Ureter (tissue), 1 donor: ENCODE data around the gene DEPDC5. TPM values are rescaled to one million over a fixed set of nuclear protein-coding genes. Genes with fewer than 3 reads are reported as not detected.

Experiments used
- DNase-seq: peaks from one replicate; pipeline ENCODE4 v3.0.0-alpha.2; 2020; ENCODE audit warnings: low spot score
- total RNA-seq: library from RNA; stranded (reverse); gene quantifications from one replicate; pipeline ENCODE4 v1.2.4, GENCODE V29; 2023
- donor health status: DM: yes; HTN: yes; CAD: no.

DEPDC5 gene
- total RNA-seq, 1 donor from 2014 or later: 55.4 TPM

- DNase-seq: no peak
These were observed 171.2 kb downstream of the DEPDC5 start for GRCh38 chr22:31925056-31925455.

DNA sequence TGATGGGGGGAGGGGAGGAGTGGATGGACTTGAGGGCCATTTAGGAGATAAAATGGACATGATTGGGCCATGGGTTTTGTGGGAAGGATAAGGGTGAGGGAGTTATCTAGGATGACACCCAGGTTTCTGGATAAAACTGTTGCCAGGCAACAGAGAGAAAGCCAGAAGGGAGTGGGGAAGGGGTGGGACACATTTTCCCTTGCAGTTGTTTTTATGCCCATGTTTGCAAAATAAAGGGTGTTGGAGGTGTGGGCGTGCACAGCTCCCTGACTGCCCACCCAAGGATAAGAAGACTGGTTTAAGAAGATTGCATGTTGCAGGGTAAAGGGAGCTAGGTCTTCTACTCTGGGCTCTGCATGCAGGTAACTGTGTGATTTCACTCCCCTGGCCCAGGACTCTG lies 172.2 kb downstream of the DEPDC5 start:
- DNase-seq: no peak

GRCh38 chr22:31926969-31927368 lies 173.2 kb downstream of the DEPDC5 start:
- DNase-seq: no peak

DNA sequence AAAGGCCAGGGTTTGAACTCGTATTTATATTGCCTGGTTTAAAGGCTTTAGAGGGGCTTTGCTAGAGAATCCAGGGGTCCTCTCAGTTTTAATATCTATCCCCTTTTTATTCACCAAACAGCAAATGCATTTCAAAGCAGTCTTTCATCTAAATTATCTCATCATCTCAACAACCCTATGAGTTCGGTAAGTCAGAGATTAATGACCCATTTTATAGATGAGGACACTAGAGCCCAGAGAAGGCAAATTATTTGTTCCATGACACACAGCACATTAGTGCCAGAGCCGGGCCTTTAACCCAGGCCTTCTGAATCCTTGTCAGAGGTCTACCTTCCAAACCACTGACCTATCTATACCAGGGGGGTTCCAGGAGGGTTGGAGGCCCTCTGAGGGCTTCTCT lies 173.7 kb downstream of the DEPDC5 start:
- DNase-seq: no peak

- no peak for DNase-seq
These were observed 175.5 kb downstream of the DEPDC5 start for GRCh38 chr22:31929167-31929930.

GRCh38 chr22:31932863-31933262 lies 179.0 kb downstream of the DEPDC5 start:
- DNase-seq: no peak

- DNase-seq: no peak
These were observed 179.6 kb downstream of the DEPDC5 start for GRCh38 chr22:31933406-31933805.

GRCh38 chr22:31933816-31934482 lies 180.1 kb downstream of the DEPDC5 start:
- no peak for DNase-seq

GRCh38 chr22:31935961-31936635 lies 182.3 kb downstream of the DEPDC5 start:
- no peak for DNase-seq

DNA sequence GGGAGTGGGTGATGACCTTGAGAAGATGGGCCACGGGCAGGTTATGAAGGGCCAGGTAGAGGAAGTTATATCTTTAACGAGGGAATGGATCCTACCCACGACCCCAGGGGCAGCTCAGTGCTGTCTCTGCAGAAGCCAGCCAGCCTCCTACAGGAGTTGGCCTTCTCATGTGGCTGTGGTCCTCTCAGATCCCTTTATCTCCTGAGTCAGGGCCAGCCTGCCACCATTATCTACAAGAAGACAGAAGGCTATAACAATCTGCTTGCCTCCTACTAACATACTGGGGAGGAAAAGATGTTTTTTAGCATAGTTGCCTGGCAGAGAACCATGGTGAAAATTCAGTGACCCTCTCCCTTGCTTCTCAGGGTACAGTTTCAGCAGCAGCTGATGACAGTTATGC lies 183.5 kb downstream of the DEPDC5 start:
- no peak for DNase-seq

DNA sequence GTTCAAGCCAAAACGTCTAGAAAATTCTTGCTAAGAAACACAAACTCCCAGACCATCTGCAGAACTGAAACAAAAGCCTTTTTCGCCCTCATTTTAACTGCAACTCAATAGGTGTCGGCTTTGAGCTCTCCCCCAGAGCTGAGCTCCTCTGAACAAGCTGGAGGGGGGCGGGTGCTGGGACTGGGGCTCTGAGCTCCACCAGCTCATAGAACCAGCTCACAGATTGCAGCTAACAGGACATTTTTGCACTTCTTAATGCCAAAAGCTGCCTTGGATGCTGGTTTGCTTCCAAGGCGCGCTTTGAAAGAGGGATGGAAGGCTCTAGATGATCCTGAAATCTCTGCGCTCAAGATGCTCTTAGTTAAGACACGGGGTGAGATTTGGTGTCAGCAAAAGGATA lies 184.5 kb downstream of the DEPDC5 start:
- DNase-seq: no peak

GRCh38 chr22:31940506-31940905 lies 186.7 kb downstream of the DEPDC5 start:
- no peak for DNase-seq

GRCh38 chr22:31942091-31942490 lies 188.3 kb downstream of the DEPDC5 start:
- no peak for DNase-seq

GRCh38 chr22:31943206-31943977 lies 189.6 kb downstream of the DEPDC5 start:
- DNase-seq: peak; percentile 48

DNA sequence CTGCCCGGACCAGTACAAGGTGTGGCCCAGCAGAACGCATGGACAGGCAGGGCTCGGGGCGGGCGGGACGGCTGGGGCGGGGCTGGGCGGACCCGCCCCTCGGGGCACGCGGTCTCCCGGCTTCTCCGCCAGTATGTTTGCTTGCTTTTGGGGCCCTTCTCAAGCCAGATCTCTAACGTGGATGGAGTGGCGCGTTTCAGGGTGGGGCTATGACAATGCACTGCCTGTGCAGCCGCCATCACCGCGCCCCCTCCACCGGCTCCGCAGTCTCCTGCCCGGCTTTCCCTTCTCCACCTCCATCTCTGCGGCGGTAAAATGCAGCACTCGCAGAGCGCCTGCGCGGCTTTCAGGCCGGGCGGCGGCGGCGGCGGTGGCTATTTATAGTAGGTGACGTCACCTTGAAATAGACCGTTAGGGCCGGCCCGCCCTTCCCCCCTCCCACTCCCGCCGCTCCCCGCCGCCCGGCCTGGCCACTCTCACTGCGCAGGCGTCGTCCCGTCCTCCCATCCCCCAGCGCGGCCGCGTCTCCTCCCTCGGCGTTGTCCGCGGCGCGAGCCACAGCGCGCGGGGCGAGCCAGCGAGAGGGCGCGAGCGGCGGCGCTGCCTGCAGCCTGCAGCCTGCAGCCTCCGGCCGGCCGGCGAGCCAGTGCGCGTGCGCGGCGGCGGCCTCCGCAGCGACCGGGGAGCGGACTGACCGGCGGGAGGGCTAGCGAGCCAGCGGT lies 190.3 kb downstream of the DEPDC5 start, which contains the start of gene YWHAH:
TSS of gene YWHAH (plus strand) at position 558 of the 722 bp plus-strand sequence. CDS start 199 bp downstream, outside the sequence.
- DNase-seq: peak; percentile 98

DNA sequence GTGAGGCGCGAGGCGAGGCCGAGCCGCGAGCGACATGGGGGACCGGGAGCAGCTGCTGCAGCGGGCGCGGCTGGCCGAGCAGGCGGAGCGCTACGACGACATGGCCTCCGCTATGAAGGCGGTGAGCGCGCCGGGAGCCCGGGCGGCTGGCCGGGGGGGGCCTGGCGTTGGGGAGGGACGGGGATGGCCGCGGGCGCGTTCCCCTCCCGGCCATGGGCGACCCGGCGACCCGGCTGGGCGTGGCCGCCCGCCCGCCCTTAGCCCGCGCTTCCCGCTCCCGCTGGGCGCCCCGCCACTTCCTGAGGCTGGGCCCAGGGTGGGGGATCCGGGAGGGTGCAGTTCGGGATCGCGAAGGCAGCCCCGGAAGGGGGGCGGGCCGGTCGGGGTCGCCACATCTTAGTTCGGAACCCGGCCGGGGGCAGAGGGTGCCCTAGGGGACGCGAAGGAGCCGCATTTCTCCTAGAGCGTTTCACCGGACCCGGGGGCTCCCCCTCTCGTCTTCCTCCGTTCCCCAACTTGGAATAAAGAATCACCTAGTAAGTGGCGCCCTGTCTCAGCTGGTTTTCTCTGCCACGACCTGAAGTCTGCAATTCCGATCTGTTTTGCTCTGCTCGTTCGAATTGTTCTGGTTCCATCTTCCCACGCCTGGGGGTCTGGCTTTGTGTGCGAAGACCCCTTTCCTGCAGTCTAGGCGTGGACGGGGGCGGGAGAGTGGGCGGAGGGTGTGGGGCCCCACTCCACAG lies 191.1 kb downstream of the DEPDC5 start:
- peak; percentile 62 for DNase-seq

DNA sequence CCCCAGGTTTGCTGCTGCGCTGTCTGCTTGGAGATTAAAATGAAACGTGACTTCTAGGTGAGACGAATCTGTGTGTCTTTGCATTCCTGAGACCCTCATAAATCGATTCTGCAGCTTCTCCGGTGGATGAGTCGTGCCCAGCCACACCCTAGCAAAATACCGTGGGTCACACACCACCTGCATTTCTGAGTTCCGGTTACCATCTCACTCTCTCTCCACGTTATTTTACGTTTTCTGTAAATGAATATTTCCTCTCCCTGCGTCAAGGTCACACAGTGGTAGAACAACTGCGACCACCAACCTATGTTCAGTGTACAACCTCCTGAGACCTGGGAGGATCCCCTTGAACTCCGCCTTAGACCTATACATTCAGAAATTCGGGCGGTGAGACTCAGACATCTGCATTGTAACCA lies 191.6 kb downstream of the DEPDC5 start:
- DNase-seq: no peak

GRCh38 chr22:31945971-31946680 lies 192.3 kb downstream of the DEPDC5 start:
- DNase-seq: no peak

DNA sequence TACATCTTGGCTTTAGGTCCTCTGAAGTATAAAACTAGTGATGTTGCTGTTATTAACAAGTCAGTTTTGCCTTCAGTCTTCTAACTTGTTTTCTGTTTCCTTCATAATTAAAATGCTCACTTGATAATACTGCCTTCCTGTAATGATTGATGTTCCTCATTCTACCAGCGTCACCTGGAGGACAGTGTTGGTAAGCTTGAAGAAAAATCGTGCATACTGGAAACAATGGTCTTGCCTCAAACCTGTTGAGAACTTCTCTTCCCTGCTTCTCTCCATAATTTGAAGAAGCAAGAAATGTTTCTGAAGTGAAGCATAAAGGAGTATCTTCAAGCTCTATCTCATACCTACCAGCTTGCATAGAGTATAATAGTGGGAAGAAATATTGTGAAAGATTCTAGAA lies 193.5 kb downstream of the DEPDC5 start:
- no peak for DNase-seq

DNA sequence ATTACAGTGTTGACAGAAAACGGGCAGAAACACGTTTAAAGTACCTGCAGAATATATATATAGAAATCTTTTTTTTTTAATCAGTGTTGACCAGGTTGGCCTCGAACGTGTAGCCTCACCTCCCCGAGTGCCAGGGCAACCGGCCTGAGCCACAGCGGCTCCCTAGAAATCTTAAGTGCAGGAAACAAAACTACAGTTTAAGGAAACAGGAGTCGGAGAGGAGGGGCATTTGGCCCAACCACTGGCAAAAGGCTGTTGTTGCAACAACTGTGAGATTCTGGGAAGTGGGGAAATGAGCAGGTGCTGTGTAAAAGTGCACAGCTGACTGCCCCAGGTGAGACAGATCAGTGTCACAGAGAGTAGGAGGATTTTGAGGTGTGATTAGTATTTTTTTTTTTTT lies 194.2 kb downstream of the DEPDC5 start:
- no peak for DNase-seq
